OCI-LY1 (cell line): ENCODE data around the gene TACR3.

Experiments used
- H2AFZ ChIP-seq: fragments of 200-600 bp; sonication (generic), shearing (Covaris generic); 2 replicates; pipeline ENCODE4 v1.6.0; 2014; ENCODE audit warnings: antibody characterized with exemption, mild to moderate bottlenecking, low read length
- H3F3A ChIP-seq: fragments of 200-600 bp; sonication (generic), shearing (Covaris generic); 2 replicates; pipeline ENCODE4 v1.6.0; 2014; ENCODE audit warnings: mild to moderate bottlenecking, antibody characterized with exemption, low read length, moderate library complexity; ENCODE audit not compliant: insufficient read depth
- H3K27ac ChIP-seq: fragments of 200-600 bp; sonication (generic); 2 replicates; pipeline ENCODE4 v1.5.1; 2014; ENCODE audit warnings: low read length, mixed run types, mild to moderate bottlenecking, low read depth; ENCODE audit not compliant: poor library complexity, severe bottlenecking
- H3K27me3 ChIP-seq: fragments of 200-600 bp; sonication (generic); 2 replicates; pipeline ENCODE4 v1.6.0; 2014; ENCODE audit warnings: antibody characterized with exemption, mild to moderate bottlenecking, low read length, moderate library complexity; ENCODE audit not compliant: insufficient read depth
- H3K36me3 ChIP-seq: fragments of 200-600 bp; sonication (generic); 2 replicates; pipeline ENCODE4 v1.6.1; 2014; ENCODE audit warnings: mild to moderate bottlenecking, antibody characterized with exemption, low read length, moderate library complexity, mixed read lengths; ENCODE audit not compliant: insufficient read depth
- H3K4me1 ChIP-seq: fragments of 200-600 bp; sonication (generic); 2 replicates; pipeline ENCODE4 v1.5.1; 2014; ENCODE audit warnings: mild to moderate bottlenecking, low read length, moderate library complexity; ENCODE audit not compliant: insufficient read depth, severe bottlenecking
- H3K4me2 ChIP-seq: fragments of 200-600 bp; sonication (generic), shearing (Covaris generic); 2 replicates; pipeline ENCODE4 v1.6.1; 2014; ENCODE audit warnings: low read length
- H3K4me3 ChIP-seq: fragments of 200-600 bp; sonication (generic); 2 replicates; pipeline ENCODE4 v1.5.1; 2014; ENCODE audit warnings: low read length, low read depth, mild to moderate bottlenecking, mixed read lengths; ENCODE audit not compliant: poor library complexity, severe bottlenecking
- H3K79me2 ChIP-seq: fragments of 200-600 bp; shearing (Covaris generic); 2 replicates; pipeline ENCODE4 v1.6.1; 2016; ENCODE audit warnings: mixed run types, low read length, mixed read lengths; ENCODE audit not compliant: insufficient read depth
- H3K9ac ChIP-seq: fragments of 200-600 bp; sonication (generic), shearing (Covaris generic); 2 replicates; pipeline ENCODE4 v1.6.1; 2014; ENCODE audit warnings: mild to moderate bottlenecking, low read length, mixed read lengths
- H3K9me2 ChIP-seq: fragments of 200-600 bp; sonication (generic), shearing (Covaris generic); 2 replicates; pipeline ENCODE4 v1.6.1; 2014; ENCODE audit warnings: low read depth, mild to moderate bottlenecking, low read length, mixed read lengths
- H3K9me3 ChIP-seq: fragments of 200-600 bp; shearing (Covaris generic); 2 replicates; pipeline ENCODE4 v1.6.1; 2014; ENCODE audit warnings: low read length, mixed read lengths
- H4K20me1 ChIP-seq: fragments of 200-600 bp; sonication (generic), shearing (Covaris generic); 2 replicates; pipeline ENCODE4 v1.6.0; 2016; ENCODE audit warnings: mild to moderate bottlenecking, low read length; ENCODE audit not compliant: insufficient read depth
- CTCF ChIP-seq: fragments of 200-600 bp; sonication (generic), shearing (Covaris generic); IDR thresholded peaks from 2 replicates; pipeline ENCODE4 v1.5.1; 2017; ENCODE audit warnings: mild to moderate bottlenecking, antibody characterized with exemption, low read length, moderate library complexity, mixed read lengths
- EZH2 ChIP-seq: fragments of 200-600 bp; sonication (generic), shearing (Covaris generic); IDR thresholded peaks from 2 replicates; pipeline ENCODE4 v1.8.0; 2017; ENCODE audit warnings: borderline replicate concordance, mixed run types, mild to moderate bottlenecking, antibody characterized with exemption, low read length, moderate library complexity, mixed read lengths

The TACR3 gene

GRCh38 chr4:103645991-103646390, 73.8 kb downstream of the TACR3 start:
- Histone ChIP-seq H3K27ac (no peak overlapping the region), H3F3A (no peaks in the 10 kb centered on the region), H3K4me3 (no peak overlapping the region), H3K27me3 (no peaks in the 10 kb centered on the region), H3K4me2 (no peak overlapping the region), H3K79me2 (no peaks in the 10 kb centered on the region), H2AFZ (no peak overlapping the region), H3K36me3 (no peaks in the 10 kb centered on the region), H3K9me2 (no peaks in the 10 kb centered on the region), H3K9ac (no peak overlapping the region), H3K4me1 (no peaks in the 10 kb centered on the region), H3K9me3 (no peaks in the 10 kb centered on the region), H4K20me1 (no peaks in the 10 kb centered on the region)
- TF ChIP-seq EZH2 (no peak), CTCF (no peak)

- Histone ChIP-seq H3K4me3 (no peak overlapping the region), H3F3A (no peaks in the 10 kb centered on the region), H3K9ac (no peak overlapping the region), H4K20me1 (no peaks in the 10 kb centered on the region), H3K9me3 (no peaks in the 10 kb centered on the region), H3K4me2 (no peak overlapping the region), H2AFZ (no peak overlapping the region), H3K4me1 (no peaks in the 10 kb centered on the region), H3K27me3 (no peaks in the 10 kb centered on the region), H3K36me3 (no peaks in the 10 kb centered on the region), H3K27ac (no peak overlapping the region), H3K9me2 (no peaks in the 10 kb centered on the region), H3K79me2 (no peaks in the 10 kb centered on the region)
- TF ChIP-seq EZH2, result no peak
- TF ChIP-seq CTCF, result peak; percentile 23; the same call in 1 of the 2 replicates
Observed at GRCh38 chr4:103634236-103634635, 85.5 kb downstream of the TACR3 start.

- no peaks in the 10 kb centered on the region for H3K4me1 ChIP-seq
- no peaks in the 10 kb centered on the region for H3K79me2 ChIP-seq
- no peaks in the 10 kb centered on the region for H3K36me3 ChIP-seq
- H3K4me3 ChIP-seq, result no peak overlapping the region
- no peak overlapping the region for H3K9ac ChIP-seq
- H4K20me1 ChIP-seq, result no peaks in the 10 kb centered on the region
- H3K4me2 ChIP-seq, result no peak overlapping the region
- no peak overlapping the region for H2AFZ ChIP-seq
- H3K27me3 ChIP-seq, result no peaks in the 10 kb centered on the region
- H3K27ac ChIP-seq, result no peak overlapping the region
- no peak for TF ChIP-seq EZH2
- TF ChIP-seq CTCF, result no peak
- no peaks in the 10 kb centered on the region for H3K9me3 ChIP-seq
- no peaks in the 10 kb centered on the region for H3F3A ChIP-seq
- no peaks in the 10 kb centered on the region for H3K9me2 ChIP-seq
Observed at GRCh38 chr4:103626296-103626695, 93.5 kb downstream of the TACR3 start.
